ENCODE measurements around the gene IFT88.

The IFT88 gene

DNA sequence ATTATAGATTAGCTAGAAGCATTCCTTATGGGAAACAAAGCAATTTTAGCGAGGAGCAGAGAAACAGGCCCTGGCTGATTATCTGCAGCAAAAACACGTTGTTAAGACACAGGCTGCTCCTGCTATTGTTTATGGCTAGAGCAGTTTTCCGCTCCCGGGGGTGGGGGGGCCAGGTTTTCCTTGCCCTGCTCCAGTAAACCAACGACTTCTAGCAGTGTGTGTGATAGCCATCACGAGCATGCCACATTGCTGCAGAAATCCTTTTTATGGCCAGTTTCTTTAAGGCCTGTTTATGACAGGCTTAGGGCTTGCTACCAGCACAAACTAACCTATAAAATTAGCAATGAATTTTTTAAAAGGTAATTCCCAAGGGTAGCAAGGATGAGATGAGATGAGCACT, 118.1 kb downstream of the IFT88 start:
- Histone ChIP-seq H3K4me3 (replicated peaks; ENCODE audit: insufficient read depth, low read length) (no peak overlapping the region), H3K27me3 (ENCODE audit: insufficient read depth, poor library complexity, severe bottlenecking) (no peaks in the 10 kb centered on the region), H3K27ac (replicated peaks) (no peak overlapping the region)
- TF ChIP-seq, protein P1, sequence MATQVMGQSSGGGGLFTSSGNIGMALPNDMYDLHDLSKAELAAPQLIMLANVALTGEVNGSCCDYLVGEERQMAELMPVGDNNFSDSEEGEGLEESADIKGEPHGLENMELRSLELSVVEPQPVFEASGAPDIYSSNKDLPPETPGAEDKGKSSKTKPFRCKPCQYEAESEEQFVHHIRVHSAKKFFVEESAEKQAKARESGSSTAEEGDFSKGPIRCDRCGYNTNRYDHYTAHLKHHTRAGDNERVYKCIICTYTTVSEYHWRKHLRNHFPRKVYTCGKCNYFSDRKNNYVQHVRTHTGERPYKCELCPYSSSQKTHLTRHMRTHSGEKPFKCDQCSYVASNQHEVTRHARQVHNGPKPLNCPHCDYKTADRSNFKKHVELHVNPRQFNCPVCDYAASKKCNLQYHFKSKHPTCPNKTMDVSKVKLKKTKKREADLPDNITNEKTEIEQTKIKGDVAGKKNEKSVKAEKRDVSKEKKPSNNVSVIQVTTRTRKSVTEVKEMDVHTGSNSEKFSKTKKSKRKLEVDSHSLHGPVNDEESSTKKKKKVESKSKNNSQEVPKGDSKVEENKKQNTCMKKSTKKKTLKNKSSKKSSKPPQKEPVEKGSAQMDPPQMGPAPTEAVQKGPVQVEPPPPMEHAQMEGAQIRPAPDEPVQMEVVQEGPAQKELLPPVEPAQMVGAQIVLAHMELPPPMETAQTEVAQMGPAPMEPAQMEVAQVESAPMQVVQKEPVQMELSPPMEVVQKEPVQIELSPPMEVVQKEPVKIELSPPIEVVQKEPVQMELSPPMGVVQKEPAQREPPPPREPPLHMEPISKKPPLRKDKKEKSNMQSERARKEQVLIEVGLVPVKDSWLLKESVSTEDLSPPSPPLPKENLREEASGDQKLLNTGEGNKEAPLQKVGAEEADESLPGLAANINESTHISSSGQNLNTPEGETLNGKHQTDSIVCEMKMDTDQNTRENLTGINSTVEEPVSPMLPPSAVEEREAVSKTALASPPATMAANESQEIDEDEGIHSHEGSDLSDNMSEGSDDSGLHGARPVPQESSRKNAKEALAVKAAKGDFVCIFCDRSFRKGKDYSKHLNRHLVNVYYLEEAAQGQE (IDR thresholded peaks at IDR 0.05; ENCODE audit: insufficient replicate concordance, low read depth): no peak
- no peak for TF ChIP-seq POLR2AphosphoS5 (IDR thresholded peaks at IDR 0.05; ENCODE audit: low read depth)
- TF ChIP-seq SPI1 (IDR thresholded peaks at IDR 0.05; ENCODE audit: borderline replicate concordance, low read depth): no peak
- no peak for TF ChIP-seq GABPA (IDR thresholded peaks at IDR 0.05; ENCODE audit: low read depth)
- TF ChIP-seq, protein P2, sequence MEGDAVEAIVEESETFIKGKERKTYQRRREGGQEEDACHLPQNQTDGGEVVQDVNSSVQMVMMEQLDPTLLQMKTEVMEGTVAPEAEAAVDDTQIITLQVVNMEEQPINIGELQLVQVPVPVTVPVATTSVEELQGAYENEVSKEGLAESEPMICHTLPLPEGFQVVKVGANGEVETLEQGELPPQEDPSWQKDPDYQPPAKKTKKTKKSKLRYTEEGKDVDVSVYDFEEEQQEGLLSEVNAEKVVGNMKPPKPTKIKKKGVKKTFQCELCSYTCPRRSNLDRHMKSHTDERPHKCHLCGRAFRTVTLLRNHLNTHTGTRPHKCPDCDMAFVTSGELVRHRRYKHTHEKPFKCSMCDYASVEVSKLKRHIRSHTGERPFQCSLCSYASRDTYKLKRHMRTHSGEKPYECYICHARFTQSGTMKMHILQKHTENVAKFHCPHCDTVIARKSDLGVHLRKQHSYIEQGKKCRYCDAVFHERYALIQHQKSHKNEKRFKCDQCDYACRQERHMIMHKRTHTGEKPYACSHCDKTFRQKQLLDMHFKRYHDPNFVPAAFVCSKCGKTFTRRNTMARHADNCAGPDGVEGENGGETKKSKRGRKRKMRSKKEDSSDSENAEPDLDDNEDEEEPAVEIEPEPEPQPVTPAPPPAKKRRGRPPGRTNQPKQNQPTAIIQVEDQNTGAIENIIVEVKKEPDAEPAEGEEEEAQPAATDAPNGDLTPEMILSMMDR (IDR thresholded peaks at IDR 0.05; ENCODE audit: insufficient read depth, low read length): no peak
- no peak for DNase-seq (ENCODE audit: low read depth in 1 of 2, low spot score in 1 of 2)

DNA sequence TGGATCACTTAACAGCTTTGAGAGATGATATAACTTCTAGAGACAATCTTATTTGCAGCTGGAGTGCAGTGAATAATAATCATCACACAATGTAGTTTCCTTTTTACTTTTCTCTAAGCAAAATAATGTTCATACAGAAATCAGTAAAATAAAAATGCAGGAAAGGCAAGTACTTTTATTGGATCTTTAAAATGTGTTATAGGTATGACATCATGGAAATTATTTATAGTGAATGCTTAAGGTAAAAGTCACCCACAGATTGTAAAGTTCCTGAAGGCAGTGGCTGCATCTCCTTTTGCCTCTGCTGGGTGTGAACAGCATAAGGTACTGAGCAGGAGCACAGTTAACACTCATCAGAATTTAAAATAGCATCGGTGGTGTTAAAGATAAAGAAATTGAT, 119.2 kb downstream of the IFT88 start:
- no peak for DNase-seq (ENCODE audit: low read depth in 1 of 2, low spot score in 1 of 2)
- no peak overlapping the region for H3K4me3 ChIP-seq (replicated peaks; ENCODE audit: insufficient read depth, low read length)
- no peak overlapping the region for H3K27ac ChIP-seq (replicated peaks)
- TF ChIP-seq GABPA (IDR thresholded peaks at IDR 0.05; ENCODE audit: low read depth) (no peak), POLR2AphosphoS5 (IDR thresholded peaks at IDR 0.05; ENCODE audit: low read depth) (no peak), SPI1 (IDR thresholded peaks at IDR 0.05; ENCODE audit: borderline replicate concordance, low read depth) (no peak)
- TF ChIP-seq, protein P1 (IDR thresholded peaks at IDR 0.05; ENCODE audit: insufficient replicate concordance, low read depth): no peak
- TF ChIP-seq, protein P2 (IDR thresholded peaks at IDR 0.05; ENCODE audit: insufficient read depth, low read length): no peak
- no peaks in the 10 kb centered on the region for H3K27me3 ChIP-seq (ENCODE audit: insufficient read depth, poor library complexity, severe bottlenecking)

DNA sequence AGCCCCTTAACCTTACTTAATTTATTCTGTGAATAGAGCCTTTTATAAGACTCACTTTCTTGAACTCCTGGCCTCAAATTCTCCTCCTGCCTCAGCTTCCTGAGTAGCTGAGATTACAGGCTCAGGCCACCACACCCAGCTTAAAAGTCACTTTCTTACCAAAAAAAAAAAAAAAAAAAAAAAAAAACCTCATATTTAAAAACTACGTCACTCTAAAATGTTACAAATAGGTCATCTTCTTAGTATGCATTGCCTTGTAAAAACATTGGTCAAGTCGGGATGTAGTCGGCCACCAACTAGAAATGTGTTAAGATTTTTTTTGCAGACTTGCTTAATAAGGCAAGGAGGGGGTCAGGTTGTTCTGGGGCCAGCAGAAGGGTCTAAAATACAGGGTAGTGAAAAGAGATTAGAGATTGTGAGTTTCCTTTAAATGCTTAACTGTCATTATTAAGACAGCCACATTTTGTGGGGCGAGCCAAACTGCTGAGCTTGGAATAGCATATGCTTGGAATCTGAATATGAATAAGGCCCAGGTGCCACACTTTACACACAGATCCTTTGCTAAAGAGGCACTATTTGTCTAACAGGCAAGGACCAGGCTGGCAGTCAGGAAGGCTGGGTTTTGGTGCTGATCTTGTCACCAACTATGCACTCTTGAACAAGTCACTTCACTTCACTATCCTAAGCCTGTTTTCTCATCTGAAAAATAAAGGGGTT, 120.1 kb downstream of the IFT88 start:
- no peak for DNase-seq (ENCODE audit: low read depth in 1 of 2, low spot score in 1 of 2)
- no peak for TF ChIP-seq GABPA (IDR thresholded peaks at IDR 0.05; ENCODE audit: low read depth)
- no peak for TF ChIP-seq POLR2AphosphoS5 (IDR thresholded peaks at IDR 0.05; ENCODE audit: low read depth)
- TF ChIP-seq SPI1 (IDR thresholded peaks at IDR 0.05; ENCODE audit: borderline replicate concordance, low read depth): no peak
- TF ChIP-seq, protein P2 (IDR thresholded peaks at IDR 0.05; ENCODE audit: insufficient read depth, low read length): no peak
- TF ChIP-seq, protein P1 (IDR thresholded peaks at IDR 0.05; ENCODE audit: insufficient replicate concordance, low read depth): no peak
- no peak overlapping the region for H3K4me3 ChIP-seq (replicated peaks; ENCODE audit: insufficient read depth, low read length)
- H3K27ac ChIP-seq (replicated peaks): no peak overlapping the region
- no peaks in the 10 kb centered on the region for H3K27me3 ChIP-seq (ENCODE audit: insufficient read depth, poor library complexity, severe bottlenecking)

Data from HL-60 (cell line).